ENCODE measurements around the gene TCEA2. TPM values are rescaled to one million over a fixed set of nuclear protein-coding genes. Genes with fewer than 3 reads are reported as not detected.

The TCEA2 gene
- total and polyA plus RNA-seq, 2 of the 13 experiments (the other 11 are each of a cell fraction or from before 2014, with no cell fraction given), result 28.1 to 33.7 TPM

GRCh38 chr20:64051561-64052325, 11.3 kb upstream of the TCEA2 start (continued):
- no peak for TF ChIP-seq ZNF142 (CRISPR knock-in tag; IDR thresholded peaks at IDR 0.05)
- TF ChIP-seq ZNF556 (CRISPR knock-in tag; IDR thresholded peaks at IDR 0.05; ENCODE audit: borderline replicate concordance), result 0 out of 2 replicates have a peak, but pooled peaks have one; percentile 68
- TF ChIP-seq MXI1 (IDR thresholded peaks at IDR 0.05; ENCODE audit: borderline replicate concordance, low read depth, low read length), result no peak
- TF ChIP-seq HNRNPL (IDR thresholded peaks at IDR 0.05; ENCODE audit: low read depth, low read length), result peak; percentile 75
- peak; percentile 32; the same call in 1 of the 2 replicates for TF ChIP-seq ZNF691 (CRISPR knock-in tag; IDR thresholded peaks at IDR 0.05; ENCODE audit: borderline replicate concordance, low read depth)
- TF ChIP-seq ZSCAN31 (CRISPR knock-in tag; IDR thresholded peaks at IDR 0.05; ENCODE audit: low read depth), result no peak
- TF ChIP-seq ATF7 (IDR thresholded peaks at IDR 0.05), result no peak
- TF ChIP-seq ATF7 (CRISPR knock-in tag; IDR thresholded peaks at IDR 0.05), result 0 out of 2 replicates have a peak, but pooled peaks have one; percentile 48
- no peak; the same call in 1 of the 2 replicates for TF ChIP-seq FOXC1 (CRISPR knock-in tag; IDR thresholded peaks at IDR 0.05; ENCODE audit: borderline replicate concordance)
- peak; percentile 87 for TF ChIP-seq ZNF121 (CRISPR knock-in tag; IDR thresholded peaks at IDR 0.05)
- TF ChIP-seq MATR3 (CRISPR knock-in tag; IDR thresholded peaks at IDR 0.05), result 0 out of 2 replicates have a peak, but pooled peaks have one; percentile 27
- peak; percentile 84 for TF ChIP-seq ZNF263 (CRISPR knock-in tag; IDR thresholded peaks at IDR 0.05)
- no peak for TF ChIP-seq ZFP41 (CRISPR knock-in tag; IDR thresholded peaks at IDR 0.05; ENCODE audit: borderline replicate concordance)
- no peak for TF ChIP-seq TEF (CRISPR knock-in tag; IDR thresholded peaks at IDR 0.05)
- no peak for TF ChIP-seq ZNF614 (CRISPR knock-in tag; IDR thresholded peaks at IDR 0.05; ENCODE audit: borderline replicate concordance)
- TF ChIP-seq ZNF547 (CRISPR knock-in tag; IDR thresholded peaks at IDR 0.05), result no peak; the same call in 1 of the 2 replicates
- no peak for TF ChIP-seq KLF13 (CRISPR knock-in tag; IDR thresholded peaks at IDR 0.05)
- TF ChIP-seq ZNF180 (CRISPR knock-in tag; IDR thresholded peaks at IDR 0.05; ENCODE audit: borderline replicate concordance, low read depth), result no peak
- no peak for TF ChIP-seq SSRP1 (CRISPR knock-in tag; IDR thresholded peaks at IDR 0.05)
- no peak for TF ChIP-seq RFXANK (CRISPR knock-in tag; IDR thresholded peaks at IDR 0.05)
- no peak for TF ChIP-seq ZGPAT (CRISPR knock-in tag; IDR thresholded peaks at IDR 0.05)
